GM23248 (cell line): ENCODE results near the gene CHD9.

Experiments
- EZH2 ChIP-seq: fragments of 200-600 bp; sonication (generic); IDR thresholded peaks from 2 replicates; pipeline ENCODE4 v1.6.1; 2018; ENCODE audit warnings: antibody characterized with exemption, mild to moderate bottlenecking; ENCODE audit not compliant: insufficient read depth, poor library complexity, severe bottlenecking
- EZH2phosphoT487 ChIP-seq: fragments of 200-600 bp; sonication (generic); IDR thresholded peaks from 2 replicates; pipeline ENCODE4 v1.6.1; 2018; ENCODE audit warnings: antibody characterized with exemption, moderate library complexity, mild to moderate bottlenecking, low read depth; ENCODE audit not compliant: insufficient read depth

GRCh38 chr16:53297477-53297876 is 242.7 kb downstream of the CHD9 start:
- TF ChIP-seq EZH2 = no peak
- no peak for TF ChIP-seq EZH2phosphoT487
